OCI-LY1 (cell line): ENCODE measurements around the gene ABCA4.

Experiments
- EZH2 ChIP-seq: fragments of 200-600 bp; sonication (generic), shearing (Covaris generic); IDR thresholded peaks from 2 replicates; pipeline ENCODE4 v1.8.0; 2017; ENCODE audit warnings: borderline replicate concordance, mixed run types, mild to moderate bottlenecking, antibody characterized with exemption, low read length, moderate library complexity, mixed read lengths
- TF ChIP-seq, protein P1 (sequence below): fragments of 200-600 bp; sonication (generic), shearing (Covaris generic); IDR thresholded peaks from 2 replicates; pipeline ENCODE4 v1.5.1; 2017; ENCODE audit warnings: mild to moderate bottlenecking, antibody characterized with exemption, low read length, moderate library complexity, mixed read lengths

GRCh38 chr1:94095744-94096469, 25.0 kb downstream of the ABCA4 start:
- TF ChIP-seq, protein P1, sequence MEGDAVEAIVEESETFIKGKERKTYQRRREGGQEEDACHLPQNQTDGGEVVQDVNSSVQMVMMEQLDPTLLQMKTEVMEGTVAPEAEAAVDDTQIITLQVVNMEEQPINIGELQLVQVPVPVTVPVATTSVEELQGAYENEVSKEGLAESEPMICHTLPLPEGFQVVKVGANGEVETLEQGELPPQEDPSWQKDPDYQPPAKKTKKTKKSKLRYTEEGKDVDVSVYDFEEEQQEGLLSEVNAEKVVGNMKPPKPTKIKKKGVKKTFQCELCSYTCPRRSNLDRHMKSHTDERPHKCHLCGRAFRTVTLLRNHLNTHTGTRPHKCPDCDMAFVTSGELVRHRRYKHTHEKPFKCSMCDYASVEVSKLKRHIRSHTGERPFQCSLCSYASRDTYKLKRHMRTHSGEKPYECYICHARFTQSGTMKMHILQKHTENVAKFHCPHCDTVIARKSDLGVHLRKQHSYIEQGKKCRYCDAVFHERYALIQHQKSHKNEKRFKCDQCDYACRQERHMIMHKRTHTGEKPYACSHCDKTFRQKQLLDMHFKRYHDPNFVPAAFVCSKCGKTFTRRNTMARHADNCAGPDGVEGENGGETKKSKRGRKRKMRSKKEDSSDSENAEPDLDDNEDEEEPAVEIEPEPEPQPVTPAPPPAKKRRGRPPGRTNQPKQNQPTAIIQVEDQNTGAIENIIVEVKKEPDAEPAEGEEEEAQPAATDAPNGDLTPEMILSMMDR = no peak
- TF ChIP-seq EZH2 = no peak
